CD1c-positive myeloid dendritic cell (primary cell): ENCODE results near the gene UGT1A7.

Source experiments
- DNase-seq: peaks from one replicate; pipeline ENCODE4 v3.0.0-alpha.2; 2016; ENCODE audit errors: extremely low spot score

UGT1A7 gene

DNA sequence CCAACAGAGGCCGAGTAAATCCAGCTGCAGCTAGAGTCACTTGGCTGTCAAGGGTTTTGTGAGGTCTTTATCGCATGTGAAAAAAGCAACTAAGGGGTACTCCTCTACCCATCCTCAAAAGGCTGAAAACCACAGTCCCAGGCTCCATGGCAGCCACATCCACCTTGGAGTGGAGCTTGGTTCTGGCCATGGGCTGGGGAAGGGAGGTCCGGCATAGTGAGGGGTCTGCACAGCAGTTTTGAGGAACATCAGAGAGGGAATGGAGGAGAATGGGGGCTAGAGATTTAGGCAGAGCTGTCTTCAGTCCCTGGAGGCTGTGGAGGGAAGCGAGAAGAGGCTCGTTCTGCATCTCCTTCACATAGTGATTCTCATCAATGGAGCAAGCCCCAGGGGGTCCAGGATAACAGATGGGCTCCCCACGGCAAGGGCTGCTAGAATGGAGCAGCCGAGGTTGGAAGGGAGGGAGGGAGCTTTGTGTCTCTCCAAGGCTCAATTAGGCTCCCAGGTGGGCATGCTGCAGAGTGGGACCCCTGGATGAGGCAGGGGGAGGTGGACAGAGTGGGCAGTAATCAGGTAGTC lies 117.5 kb downstream of the UGT1A7 start:
- DNase-seq, result no peak

DNA sequence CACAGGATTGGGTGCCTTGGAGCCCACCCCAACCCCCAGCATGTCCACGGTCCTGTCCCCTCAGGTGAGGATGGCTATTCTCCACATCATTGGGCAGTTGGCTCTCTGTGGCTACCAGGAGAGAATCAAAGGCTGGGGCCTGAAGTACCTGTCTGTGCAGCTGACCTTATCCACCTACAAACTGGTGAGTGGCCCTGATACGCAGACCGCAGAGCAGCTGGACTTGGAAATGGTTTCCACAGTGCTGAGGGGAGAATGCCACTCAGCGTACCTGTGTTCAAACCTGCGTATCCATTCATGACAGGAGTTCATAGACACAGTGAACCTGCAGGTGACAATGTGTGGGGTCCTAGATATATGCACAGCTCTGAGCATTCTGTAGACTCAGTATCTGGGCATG lies 118.0 kb downstream of the UGT1A7 start:
- DNase-seq, result no peak

DNA sequence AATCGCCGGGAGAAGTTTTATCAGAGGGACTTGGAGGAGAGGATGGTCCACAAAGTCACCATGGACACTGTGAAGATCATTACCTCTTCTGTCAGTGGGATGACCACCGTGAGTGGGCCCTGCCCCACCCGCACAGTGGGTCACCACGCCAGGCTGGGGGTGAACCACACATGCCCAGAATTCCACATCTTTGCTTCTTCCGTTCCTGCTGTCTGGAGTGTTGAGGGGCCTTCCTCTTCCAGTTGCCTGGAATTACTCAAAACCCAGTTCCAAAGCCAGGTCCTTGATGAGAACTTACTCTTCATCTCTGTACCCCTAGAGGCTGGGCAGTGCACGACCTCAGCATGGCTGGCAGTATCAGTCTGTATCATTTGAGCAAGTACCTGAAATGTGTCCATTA lies 118.5 kb downstream of the UGT1A7 start:
- no peak for DNase-seq

DNA sequence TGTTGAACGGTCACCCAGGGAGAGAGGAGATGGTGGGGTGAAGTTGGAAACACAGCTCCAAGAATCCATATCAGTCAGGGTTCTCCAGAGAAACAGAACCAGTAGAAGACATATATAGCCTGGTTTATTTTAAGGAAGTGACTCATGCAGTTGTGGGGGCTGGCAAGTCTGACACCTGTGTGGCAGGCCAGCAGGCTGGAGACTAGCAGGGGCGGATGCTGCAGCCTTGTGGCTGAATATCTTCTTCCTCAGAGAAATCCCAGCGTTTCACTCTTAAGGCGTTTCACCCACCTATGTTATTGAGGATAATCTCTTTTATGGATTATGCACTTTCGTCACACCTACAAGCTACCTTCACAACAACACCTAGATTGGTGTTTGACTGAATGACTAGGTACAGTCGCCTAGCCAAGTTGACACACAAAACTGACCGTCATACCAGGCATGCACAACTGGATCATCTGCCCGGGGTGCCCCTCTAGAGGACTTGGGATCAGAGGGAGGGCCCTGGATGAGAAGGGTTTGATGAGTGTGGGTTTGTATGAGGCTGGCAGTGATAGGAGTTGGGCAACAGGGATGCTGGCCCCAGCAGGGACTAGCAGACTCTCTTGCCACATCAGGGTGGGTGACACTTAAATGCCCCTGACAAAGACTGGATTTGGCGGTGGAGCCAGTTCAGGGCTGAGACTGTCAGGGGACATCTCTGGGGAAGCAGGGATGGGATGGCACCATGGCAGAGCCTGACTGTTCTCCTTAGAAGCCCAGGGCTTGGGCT lies 119.8 kb downstream of the UGT1A7 start:
- DNase-seq, result no peak

DNA sequence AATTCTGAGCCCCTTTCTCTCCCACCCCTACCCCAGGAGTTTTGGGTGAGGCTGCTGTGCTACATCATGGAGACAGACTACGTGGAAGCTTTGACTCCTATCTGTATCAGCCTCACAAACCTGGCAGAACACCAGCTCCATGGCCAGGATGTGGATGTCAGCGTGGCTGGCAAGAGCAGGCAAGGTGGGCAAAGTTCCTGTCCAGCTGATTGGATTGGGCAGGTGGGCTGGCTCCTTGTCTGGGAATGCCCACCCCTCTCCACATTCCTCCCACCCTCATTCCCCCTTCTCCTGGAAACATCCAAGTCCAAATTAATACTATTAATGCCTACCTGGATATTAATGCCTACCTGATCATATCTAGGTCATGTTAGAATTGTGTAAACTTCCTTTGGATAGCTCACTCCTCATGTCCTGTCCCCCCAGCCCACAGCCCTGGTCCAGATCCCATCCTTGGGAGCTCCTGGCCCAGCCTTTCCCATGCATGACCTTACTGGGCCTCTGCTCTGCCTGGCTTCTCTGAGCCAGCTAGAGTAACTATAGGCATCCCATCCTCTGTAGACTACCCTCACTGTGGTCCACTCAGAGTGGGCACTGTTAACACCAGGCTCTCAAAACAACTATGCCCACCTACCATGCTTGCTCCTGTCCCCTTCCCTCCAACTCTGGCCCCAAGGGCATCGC lies 120.6 kb downstream of the UGT1A7 start:
- DNase-seq, result no peak

DNA sequence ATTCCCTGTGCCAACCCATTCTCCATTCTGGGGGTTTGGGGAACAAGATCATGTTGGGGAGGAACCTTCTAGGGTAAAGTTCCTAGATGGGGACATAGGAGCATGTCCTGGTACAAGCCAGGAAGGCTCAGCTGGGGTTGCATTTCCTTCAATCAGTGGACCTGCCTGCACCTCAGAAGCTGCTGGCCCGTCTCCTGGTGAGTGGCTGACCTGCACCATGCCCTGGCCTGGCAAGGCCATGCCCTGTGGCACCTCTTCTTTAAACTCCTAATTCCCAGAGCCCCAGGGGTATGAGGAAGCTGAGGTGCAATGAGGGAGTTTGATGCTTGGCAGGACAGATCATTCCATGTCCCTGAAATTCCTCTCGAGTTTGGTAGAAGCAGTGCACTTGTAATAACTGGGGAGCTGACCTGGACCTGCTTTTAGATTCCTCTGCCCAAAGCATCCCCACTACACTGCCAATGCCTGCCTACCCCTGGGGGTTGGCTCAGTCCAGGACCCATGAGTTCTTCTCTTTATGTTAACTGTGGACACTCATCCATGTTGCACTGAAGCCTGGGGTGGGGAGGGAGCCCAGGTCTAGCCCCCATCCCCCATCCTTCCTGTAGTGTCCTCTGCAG lies 121.7 kb downstream of the UGT1A7 start:
- no peak for DNase-seq

DNA sequence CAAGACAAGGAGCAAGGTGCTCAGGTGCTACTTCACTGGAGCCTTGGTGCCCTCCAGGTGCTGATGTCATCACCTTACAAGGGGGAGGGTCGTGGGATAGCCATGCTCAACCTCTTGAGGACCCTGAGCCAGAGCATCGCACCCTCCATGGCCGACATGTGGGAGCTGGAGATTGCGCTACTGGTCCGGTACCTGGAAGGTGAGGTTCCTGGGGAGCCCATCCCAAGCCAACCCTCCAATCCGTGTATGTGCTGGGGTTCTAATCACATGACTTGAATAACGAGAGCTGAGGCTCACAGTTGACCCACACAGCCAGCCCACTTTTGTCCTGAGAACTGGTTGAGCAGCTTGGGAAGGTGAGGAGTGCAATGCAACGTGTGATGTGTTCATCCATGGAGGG lies 122.3 kb downstream of the UGT1A7 start:
- DNase-seq, result no peak

DNA sequence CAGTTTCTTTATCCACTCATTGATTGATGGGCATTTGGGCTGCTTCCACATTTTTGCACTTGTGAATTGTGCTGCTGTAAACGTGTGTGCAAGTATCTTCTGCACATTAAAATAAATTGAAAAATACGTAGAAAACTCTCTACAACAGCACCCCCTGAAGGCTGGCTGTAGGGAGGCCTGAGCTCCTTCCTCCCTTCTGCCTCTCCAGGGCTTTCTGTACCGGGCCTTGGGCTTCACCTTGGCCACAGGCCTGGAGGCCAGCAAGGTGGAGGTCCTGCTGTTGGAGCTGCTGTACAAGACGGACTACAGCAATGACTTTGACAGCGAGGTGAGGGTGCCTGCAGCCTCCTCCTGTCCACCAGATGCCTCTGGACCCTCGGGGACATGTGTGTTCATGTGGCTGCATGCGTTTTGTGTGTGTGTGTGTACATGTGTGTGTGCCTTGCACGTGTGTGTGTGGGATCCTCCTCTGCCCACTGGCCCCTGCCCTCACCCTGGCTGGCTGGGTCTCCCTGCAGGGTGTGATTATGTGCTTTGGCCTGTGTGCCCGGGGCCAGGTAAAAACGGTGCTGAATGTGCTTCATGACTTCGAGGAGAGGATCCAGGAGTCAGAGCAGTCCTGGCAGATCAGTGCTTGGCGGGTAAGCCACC lies 125.6 kb downstream of the UGT1A7 start:
- DNase-seq, result no peak

DNA sequence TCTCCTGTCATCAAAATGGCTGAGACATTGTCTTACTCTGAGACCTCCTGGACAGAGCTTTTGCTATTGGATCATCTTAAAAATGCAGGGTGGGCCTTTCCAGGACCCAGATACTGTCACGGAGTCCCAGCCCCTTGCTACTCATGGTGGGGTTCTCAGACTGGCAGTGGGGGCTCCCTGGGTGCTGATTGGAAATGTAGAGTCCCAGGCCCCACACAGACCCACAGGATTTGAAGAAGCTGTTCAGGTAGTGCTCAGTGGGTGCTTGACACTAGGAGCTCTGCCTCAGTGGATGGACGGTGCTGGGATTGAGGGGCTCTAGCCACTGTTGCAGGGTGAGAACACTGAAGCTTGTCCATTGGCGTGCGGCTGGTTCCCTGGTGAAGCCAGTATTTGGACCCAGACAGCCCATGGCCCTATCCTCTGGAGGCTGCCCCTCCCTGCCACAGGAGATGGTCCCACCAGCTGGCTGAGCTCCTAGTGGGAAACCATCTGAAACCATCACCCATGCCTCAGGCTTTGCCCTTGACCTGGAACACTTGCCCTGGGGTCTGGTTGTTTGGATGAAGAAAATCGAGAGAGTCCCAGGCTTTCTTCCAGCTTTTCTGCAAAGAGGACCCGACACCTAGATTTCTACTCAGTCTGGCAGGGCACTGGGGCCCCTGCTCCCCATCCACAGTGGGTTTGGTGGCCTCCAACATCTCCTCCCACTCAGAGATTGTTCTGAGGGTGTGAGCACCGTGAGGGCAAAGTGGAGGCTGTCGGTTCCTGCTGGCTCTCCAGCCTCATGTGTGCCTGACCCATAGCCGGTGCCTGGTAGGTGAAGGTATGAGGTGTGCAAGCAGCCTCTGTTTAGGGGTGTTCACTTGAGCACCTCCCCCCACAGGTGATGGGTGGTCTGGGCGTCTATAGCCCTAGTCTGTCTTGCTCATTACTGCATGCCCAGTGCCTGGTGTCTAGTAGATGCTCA lies 126.5 kb downstream of the UGT1A7 start:
- DNase-seq, result no peak

DNA sequence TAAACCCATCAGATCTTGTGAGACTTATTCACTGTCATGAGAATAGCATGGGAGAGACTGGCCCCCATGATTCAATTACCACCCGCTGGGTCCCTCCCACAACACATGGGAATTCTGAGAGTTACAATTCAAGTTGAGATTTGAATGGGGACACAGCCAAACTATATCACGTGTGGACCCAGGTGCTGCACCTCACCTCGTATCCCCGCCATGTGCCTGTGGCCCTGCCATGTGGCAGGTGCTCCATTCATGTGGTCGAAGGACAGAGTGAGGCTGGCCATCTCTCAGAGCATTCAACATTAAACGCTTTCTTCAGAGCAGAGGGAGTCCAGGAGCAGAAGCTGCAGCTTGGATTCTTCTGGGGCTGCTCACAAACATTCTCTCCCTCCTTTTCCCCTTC lies 128.7 kb downstream of the UGT1A7 start:
- DNase-seq, result no peak

DNA sequence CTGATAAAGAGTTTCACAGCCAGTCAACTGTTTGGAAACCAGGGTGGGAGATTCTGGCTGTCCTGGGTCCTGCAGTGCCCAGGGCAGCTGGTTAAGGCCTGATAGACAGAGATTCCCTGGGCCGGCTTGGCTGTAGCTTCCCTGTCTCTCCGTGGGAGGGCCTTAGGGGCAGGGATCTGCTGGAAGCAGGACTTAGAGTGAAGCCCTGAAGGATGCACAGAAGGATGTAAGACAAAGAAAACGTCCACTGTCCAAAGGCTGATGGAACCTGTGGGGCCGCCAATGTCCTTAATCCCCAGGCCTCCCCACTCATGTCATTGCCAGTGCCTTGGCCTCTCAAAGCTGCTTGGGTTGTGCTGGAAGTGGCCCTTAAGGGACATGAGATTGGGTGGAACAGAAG lies 129.4 kb downstream of the UGT1A7 start:
- DNase-seq, result no peak

DNA sequence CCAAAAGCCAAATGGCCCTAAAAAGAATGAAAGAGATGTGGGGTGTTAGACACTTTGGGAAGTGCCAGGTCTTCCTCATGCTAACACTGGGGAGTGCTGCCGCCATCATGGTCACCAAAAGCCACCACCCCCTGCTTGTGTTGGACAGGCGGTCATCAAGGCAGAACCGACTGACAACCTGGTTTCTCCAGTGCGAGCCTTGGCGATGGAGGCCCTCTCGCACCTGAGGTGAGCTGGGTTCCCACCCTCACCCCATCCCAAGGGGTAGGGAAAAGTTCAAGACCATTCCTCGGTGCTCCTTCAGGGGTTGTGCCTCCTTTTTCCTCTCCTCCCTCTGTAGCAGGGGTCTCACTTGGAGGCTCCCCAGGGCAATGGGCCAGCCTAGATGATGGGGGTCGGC lies 130.0 kb downstream of the UGT1A7 start:
- DNase-seq, result no peak

DNA sequence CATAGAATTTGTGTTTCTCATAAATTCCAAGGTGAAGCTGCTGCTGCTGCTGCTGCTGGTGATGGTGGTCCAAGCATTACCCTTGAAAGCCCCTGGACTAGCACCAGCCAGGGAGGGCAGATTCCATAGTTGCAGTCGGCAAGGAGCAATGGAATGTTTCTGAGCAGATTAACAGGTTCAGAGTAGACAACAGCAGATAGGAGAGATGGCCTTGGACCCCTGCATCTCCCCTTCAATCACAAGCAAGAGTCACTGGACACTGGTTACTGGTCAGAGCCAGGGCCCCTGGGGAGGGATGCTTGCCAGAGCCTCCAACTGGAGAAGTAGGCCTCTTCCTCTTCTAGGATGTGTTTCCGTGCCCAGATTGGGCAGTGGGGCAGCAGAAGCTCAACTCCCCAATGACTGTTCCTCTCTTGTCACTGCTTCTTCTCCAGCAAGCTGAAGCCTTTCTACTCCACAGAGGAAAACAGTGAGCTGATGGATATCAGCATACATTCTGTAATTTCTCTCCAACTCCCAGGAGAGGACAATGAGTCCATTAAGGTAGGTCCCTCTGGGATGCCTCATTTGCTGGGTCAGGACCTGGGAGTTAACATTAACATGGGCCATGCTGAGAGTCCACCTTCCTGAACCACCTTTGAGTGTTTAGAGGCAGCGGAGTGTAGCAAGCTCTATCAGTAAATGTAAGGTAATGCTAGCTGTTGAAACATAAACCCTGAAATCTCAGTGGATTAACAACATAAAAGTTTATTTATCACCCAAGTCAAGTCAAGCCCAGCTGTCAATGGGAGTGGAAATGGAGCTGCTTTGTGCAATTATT lies 131.7 kb downstream of the UGT1A7 start:
- DNase-seq, result no peak

DNA sequence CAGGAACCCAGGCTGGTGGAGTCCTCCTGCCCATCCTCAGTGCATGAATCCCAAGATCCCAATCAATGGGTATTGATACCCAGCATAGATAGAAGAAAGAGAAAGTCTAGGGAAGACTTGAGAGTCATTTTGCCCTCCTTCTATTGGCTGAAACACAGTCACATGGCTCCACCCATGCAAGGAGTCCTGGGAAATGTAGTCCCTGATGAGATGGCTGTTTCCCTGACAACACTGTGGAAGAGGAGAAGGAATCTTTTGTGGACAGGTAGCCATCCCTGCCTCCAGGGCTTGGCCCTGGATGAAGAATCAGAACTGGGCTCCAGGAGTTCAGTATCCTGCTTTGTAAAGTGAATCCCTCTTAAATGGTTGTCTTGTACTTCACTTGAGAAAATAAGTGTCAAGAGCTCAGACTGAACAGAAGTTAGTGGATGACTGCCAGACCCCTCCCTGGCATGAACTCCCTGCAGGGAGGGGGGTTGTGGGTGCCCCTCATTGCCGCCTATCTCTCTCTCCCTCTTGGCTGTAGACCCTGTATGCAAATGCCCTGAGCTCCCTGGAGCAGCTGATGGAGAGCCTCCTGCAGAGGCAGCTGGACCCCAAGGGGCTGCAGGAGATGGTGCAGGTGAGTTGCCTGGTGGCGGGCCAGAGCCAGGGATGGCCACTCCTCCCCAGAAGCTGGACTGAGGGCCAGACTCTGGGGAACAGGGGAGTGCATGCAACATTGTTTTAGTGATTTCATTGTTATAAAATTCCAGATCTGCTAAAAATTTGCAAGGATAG lies 132.5 kb downstream of the UGT1A7 start:
- no peak for DNase-seq

DNA sequence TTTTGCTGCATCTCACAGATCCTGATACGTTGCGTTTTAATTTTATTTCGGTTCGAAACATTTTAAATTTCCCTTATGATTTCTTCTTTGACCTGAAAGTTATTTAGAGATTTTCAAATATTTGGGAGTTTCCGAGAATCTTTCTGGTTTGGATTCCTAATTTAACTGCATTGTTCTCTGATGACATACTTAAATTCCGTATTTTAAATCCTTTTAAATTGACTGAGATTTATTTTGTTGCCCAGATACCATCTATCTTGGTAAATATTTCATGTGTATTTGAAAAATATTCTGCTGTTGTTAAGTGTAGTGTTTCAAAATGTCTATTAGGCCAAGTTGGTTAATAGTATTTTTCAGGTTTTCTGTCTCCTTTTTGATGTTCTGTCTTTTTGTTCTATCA lies 134.2 kb downstream of the UGT1A7 start:
- DNase-seq, result no peak

DNA sequence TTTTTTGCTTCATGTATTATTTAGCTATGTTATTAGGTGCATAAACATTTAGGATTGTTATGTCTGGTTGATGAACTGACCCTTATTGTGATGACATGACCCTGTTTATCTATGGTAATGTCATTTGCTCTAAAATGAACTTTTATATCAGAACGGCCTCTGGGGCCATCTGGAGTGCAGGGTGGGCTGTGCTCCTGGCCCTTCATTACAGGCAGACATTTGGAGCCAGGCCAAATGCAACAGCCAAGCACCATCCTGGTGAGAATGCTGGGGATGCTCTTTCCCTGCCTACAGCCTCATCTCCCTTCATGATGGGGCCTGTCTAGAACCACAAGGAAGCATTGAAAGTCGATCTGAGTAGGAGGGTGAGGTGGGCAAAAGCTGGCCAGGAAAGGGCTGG lies 134.6 kb downstream of the UGT1A7 start:
- no peak for DNase-seq

DNA sequence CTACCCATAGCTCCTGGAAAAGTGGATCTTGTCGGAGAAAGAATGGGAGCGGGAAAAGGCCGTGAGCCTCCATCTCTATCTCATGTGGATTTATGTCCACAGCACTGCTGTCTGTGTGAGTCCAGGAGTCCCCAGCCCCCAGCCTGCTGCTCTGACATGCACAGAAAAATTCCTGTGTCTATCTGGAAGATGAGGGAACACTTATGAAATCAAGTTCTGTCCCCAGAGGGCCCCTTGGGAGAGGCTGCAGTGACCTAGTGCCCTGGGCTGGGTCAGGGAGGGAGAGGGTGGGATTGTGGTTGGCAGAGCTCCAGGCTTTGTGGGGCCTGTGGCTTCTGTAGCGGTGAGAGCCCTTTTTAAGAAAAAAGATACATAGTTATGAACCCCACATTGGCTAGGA lies 135.1 kb downstream of the UGT1A7 start:
- no peak for DNase-seq

DNA sequence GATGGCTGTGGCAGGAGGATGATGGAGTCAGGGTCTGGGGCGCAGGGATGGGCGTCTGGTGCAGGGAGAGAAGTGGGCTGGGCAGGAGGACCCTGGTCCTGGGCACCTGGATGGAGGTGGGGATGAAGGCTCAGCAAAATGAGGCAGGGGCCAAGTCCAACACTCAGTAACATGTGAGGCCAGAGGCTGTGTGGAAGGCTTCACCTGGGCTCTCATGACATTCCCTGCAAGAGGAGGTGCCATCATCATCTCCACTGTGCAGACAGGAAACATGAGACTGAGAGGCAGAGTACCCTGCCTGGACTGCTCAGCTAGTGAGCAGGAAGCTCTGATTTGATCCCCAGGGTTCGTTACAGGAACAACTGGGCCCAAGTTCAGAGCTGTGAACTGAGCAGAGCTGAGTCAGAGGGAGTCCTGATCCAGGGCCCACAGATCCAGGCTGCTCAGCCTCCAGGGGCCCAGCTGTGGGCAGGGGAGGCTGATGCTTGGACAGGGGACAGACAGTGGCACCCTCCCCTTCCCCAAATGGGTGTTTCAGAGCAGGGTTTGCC lies 135.7 kb downstream of the UGT1A7 start:
- DNase-seq, result no peak

DNA sequence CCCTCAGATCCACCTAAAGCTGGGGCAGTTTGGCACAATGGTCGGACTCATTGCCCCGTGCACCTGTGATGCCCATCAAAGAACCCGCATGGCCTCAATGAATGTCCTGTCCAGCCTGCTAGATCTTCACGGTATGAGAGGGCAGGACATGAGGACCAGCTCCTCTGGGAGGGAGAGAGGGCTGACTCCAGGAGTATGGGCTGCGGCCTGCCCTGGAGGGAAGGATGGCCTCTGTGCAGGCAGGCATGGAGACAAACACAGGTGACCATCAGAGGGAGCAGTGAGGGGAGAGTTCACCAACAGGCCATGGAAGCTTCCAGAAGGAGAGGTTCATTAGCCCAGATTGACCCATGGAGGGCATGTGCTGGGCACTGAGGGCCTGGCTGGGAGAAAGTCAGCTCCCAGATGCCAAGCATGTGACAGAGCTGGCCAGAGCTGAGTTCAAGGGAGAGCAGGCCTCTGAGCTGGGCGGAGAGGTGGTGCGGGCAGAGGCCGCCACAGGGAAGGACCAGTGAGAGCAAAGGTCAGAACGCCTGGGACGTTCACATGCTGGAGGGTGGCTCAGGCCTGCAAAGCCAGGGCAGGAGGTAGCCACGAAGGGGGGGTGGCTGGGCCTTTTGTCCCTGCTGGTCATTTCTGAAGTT lies 136.4 kb downstream of the UGT1A7 start:
- DNase-seq, result no peak
